GM23338 (cell line): ENCODE results near the gene CEP135. TPM values are rescaled to one million over a fixed set of nuclear protein-coding genes. Genes with fewer than 3 reads are reported as not detected.
A peak's percentile ranks its signal among the peaks of the same experiment; 100 is the strongest.

Source experiments
- ATAC-seq: fragments of 200-7000 bp; cut with Tn5 transposase; 3 replicates; pipeline ENCODE4 v1.9.1; 2020
- DNase-seq: peaks from one replicate; pipeline ENCODE4 v3.0.0-alpha.2; 2015; ENCODE audit warnings: low spot score
- H2AFZ ChIP-seq: fragments of 200-600 bp; sonication (generic); 2 replicates; pipeline ENCODE4 v1.8.0; 2016; ENCODE audit warnings: antibody characterized with exemption, mild to moderate bottlenecking, moderate library complexity
- H3F3A ChIP-seq: fragments of 200-600 bp; sonication (generic); replicated peaks from 2 replicates; pipeline ENCODE4 v1.8.0; 2017; ENCODE audit warnings: antibody characterized with exemption, mixed run types, low read depth
- H3K27ac ChIP-seq: fragments of 200-600 bp; sonication (generic); 2 replicates; pipeline ENCODE4 v1.6.1; 2016; ENCODE audit warnings: low read depth
- H3K27me3 ChIP-seq: fragments of 200-600 bp; sonication (generic); 2 replicates; pipeline ENCODE4 v1.8.0; 2016; ENCODE audit warnings: mild to moderate bottlenecking, mixed run types, moderate library complexity; ENCODE audit not compliant: insufficient read depth
- H3K36me3 ChIP-seq: fragments of 200-600 bp; sonication (generic); 2 replicates; pipeline ENCODE4 v1.8.0; 2016; ENCODE audit warnings: mild to moderate bottlenecking; ENCODE audit not compliant: insufficient read depth
- H3K4me1 ChIP-seq: fragments of 200-600 bp; sonication (generic); 2 replicates; pipeline ENCODE4 v1.8.0; 2016; ENCODE audit warnings: mild to moderate bottlenecking, moderate library complexity; ENCODE audit not compliant: insufficient read depth
- H3K4me2 ChIP-seq: fragments of 200-600 bp; sonication (generic); 2 replicates; pipeline ENCODE4 v1.7.1; 2017; ENCODE audit warnings: mixed run types
- H3K4me3 ChIP-seq: fragments of 200-600 bp; sonication (generic); 2 replicates; pipeline ENCODE4 v1.6.1; 2016; ENCODE audit warnings: mixed run types
- H3K79me2 ChIP-seq: fragments of 200-600 bp; sonication (generic); replicated peaks from 2 replicates; pipeline ENCODE4 v1.8.0; 2017; ENCODE audit warnings: mild to moderate bottlenecking; ENCODE audit not compliant: insufficient read depth
- H3K9me2 ChIP-seq: fragments of 200-600 bp; sonication (generic); 2 replicates; pipeline ENCODE4 v1.8.0; 2017; ENCODE audit not compliant: insufficient read depth
- H4K20me1 ChIP-seq: fragments of 200-600 bp; sonication (generic); replicated peaks from 2 replicates; pipeline ENCODE4 v1.8.0; 2017; ENCODE audit warnings: mild to moderate bottlenecking; ENCODE audit not compliant: insufficient read depth
- H3K27ac Mint-ChIP-seq: 2 replicates; pipeline ENCODE4 v1.8.0; 2020; ENCODE audit warnings: inconsistent platforms, mild to moderate bottlenecking, moderate library complexity, mixed read lengths
- H3K27me3 Mint-ChIP-seq: 3 replicates; pipeline ENCODE4 v1.8.0; 2022; ENCODE audit warnings: low read depth, mild to moderate bottlenecking, moderate library complexity, mixed read lengths, inconsistent platforms; ENCODE audit not compliant: insufficient read depth, poor library complexity
- H3K36me3 Mint-ChIP-seq: 3 replicates; pipeline ENCODE4 v1.8.0; 2021; ENCODE audit warnings: low read depth, mild to moderate bottlenecking, inconsistent platforms, moderate library complexity, mixed read lengths
- H3K4me1 Mint-ChIP-seq: 3 replicates; pipeline ENCODE4 v1.8.0; 2020; ENCODE audit warnings: mild to moderate bottlenecking, inconsistent platforms, mixed read lengths
- H3K4me3 Mint-ChIP-seq: 3 replicates; pipeline ENCODE4 v1.8.0; 2021; ENCODE audit warnings: moderate library complexity, mild to moderate bottlenecking, inconsistent platforms, mixed read lengths
- H3K9me3 Mint-ChIP-seq: 3 replicates; pipeline ENCODE4 v1.8.0; 2020; ENCODE audit warnings: moderate library complexity, mild to moderate bottlenecking, inconsistent platforms, mixed read lengths
- CTCF ChIP-seq, 2 experiments: fragments of 200-600 bp in 1 of 2; sonication (generic) in 1 of 2; conservative IDR thresholded peaks; 2 replicates each; pipeline versions ENCODE4 v1.5.1 to v1.6.1; 2016 to 2017; ENCODE audit warnings: antibody characterized with exemption in 2 of 2, low read depth in 2 of 2, mild to moderate bottlenecking in 2 of 2, moderate library complexity in 1 of 2
- EZH2phosphoT487 ChIP-seq: fragments of 200-600 bp; sonication (generic); IDR thresholded peaks from one replicate; pipeline ENCODE4 v1.8.1; 2018; ENCODE audit warnings: antibody characterized with exemption; ENCODE audit not compliant: unreplicated experiment
- JUNB ChIP-seq: IDR thresholded peaks from one replicate; pipeline ENCODE4 v1.6.1; 2016; ENCODE audit warnings: antibody characterized with exemption; ENCODE audit not compliant: unreplicated experiment
- NANOG ChIP-seq: IDR thresholded peaks from 2 replicates; pipeline ENCODE4 v1.6.1; 2016; ENCODE audit warnings: antibody characterized with exemption, borderline replicate concordance
- REST ChIP-seq: IDR thresholded peaks from one replicate; pipeline ENCODE4 v1.6.1; 2018; ENCODE audit warnings: antibody characterized with exemption; ENCODE audit not compliant: unreplicated experiment
- STAT1 ChIP-seq: IDR thresholded peaks from one replicate; pipeline ENCODE4 v1.6.1; 2016; ENCODE audit warnings: antibody characterized with exemption; ENCODE audit not compliant: unreplicated experiment
- ZNF114 ChIP-seq: fragments of 250-450 bp; sonication (Bioruptor Pico); IDR thresholded peaks from 2 replicates; pipeline ENCODE4 v1.5.0; 2020; ENCODE audit warnings: mild to moderate bottlenecking, moderate library complexity
- ZNF331 ChIP-seq: fragments of 250-450 bp; sonication (Bioruptor Pico); IDR thresholded peaks from 2 replicates; pipeline ENCODE4 v1.5.0; 2020; ENCODE audit warnings: low read depth, mild to moderate bottlenecking, moderate library complexity
- polyA plus RNA-seq: library from polyadenylated mRNA; unstranded; fragments of >200 nt; fragmentation: Nextera tagmentation; extraction: Ambion mirVana; gene quantifications from 2 replicates; pipeline ENCODE4 v1.2.1, GENCODE V29; 2016
- total RNA-seq: library from RNA; depleted of rRNA; stranded (reverse); fragments of >200 nt; shearing (Covaris generic); gene quantifications from 2 replicates; pipeline ENCODE4 v1.2.3, GENCODE V29; 2014

The CEP135 gene
- total and polyA plus RNA-seq, 2 experiments from 2014 or later = 11.8 to 15.7 TPM

DNA sequence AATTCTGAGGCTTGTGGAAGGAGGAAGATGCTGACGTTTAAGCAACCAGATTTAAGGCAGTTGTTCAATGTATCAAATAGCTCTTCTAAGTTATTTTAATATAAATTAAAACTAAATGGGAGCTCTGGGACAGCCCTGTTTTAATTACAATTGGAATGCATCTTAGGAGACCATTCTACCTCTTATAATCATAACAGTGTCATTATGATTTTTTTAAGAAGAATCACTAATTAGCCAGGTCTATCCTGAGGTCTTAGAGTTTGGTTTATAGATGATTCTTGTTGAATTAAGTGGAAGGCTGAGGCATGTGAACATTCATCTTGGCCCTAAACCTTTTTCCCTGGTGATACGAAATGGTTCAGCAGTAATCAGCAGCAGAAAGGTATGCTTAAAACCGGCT lies 113.4 kb downstream of the CEP135 start (continued):
- no peak for TF ChIP-seq REST
- no peak for TF ChIP-seq ZNF114 (CRISPR knock-in tag)
- no peak for TF ChIP-seq STAT1
- no peak for TF ChIP-seq ZNF331
- no peak for TF ChIP-seq CTCF (conservative IDR thresholded peaks at IDR 0.05; ENCODE audit: low read depth in 2 of 2)

DNA sequence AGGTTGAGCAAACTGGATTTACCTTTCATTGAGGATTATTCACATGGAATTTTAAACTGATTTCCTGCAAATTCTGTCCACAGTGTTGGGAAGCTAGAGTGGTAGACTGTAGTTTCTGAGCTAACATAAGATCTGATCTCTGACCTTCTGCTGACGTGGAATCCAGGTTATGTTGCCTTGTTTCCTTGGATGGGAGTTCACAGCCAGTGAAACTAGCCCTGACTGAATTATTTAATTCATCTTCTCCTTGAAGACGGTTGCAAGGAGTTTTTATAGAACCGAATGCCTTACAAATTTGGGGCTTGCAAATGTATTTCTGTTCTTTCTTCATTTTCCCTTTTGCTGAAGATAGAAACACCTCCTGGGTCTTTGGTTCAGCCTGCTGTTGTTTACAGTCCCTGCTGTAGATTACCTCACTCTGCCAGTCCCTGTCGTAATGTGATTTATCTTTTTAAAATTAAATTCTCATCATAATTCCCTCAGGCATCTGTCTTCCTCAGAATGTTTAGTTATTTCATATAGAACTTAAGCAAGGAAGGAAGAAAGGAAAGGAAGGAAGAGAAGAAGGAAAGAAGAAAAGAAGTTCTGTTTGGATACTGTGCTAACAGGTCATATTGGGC lies 113.9 kb downstream of the CEP135 start:
- Mint-ChIP-seq H3K36me3 (peaks cover 10% of the 10 kb centered on the region), H3K4me3 (no peak overlapping the region), H3K9me3 (no peaks in the 10 kb centered on the region), H3K27me3 (no peaks in the 10 kb centered on the region), H3K27ac (peak overlapping the region; percentile 49; the same call in 1 of the 2 replicates), H3K4me1 (peaks cover 14% of the 10 kb centered on the region; the same call in 2 of the 3 replicates)
- Histone ChIP-seq H3K27me3 (no peaks in the 10 kb centered on the region), H3K4me3 (no peak overlapping the region), H3K4me1 (no peaks in the 10 kb centered on the region), H3K4me2 (no peak overlapping the region), H3K36me3 (no peaks in the 10 kb centered on the region), H3K9me2 (no peaks in the 10 kb centered on the region), H3F3A (no peaks in the 10 kb centered on the region), H3K79me2 (peaks cover 20% of the 10 kb centered on the region), H2AFZ (no peak overlapping the region), H3K27ac (no peak overlapping the region), H4K20me1 (no peaks in the 10 kb centered on the region; the same call in 1 of the 2 replicates)
- DNase-seq = no peak
- no peak for ATAC-seq
- TF ChIP-seq EZH2phosphoT487 (no peak), REST (no peak), CTCF (conservative IDR thresholded peaks at IDR 0.05; ENCODE audit: low read depth in 2 of 2) (no peak), JUNB (no peak), ZNF331 (no peak), ZNF114 (CRISPR knock-in tag) (no peak), NANOG (no peak), STAT1 (no peak)
